T-helper 22 cell (primary cell): ENCODE measurements around the gene HIP1.
"Not testable (repeated sequence)": the region's sequence is repeated elsewhere in the genome, so short reads cannot be mapped to it uniquely, and the experiment has no call there.

ENCODE experiments used
- DNase-seq: peaks from one replicate; pipeline ENCODE4 v3.0.0-alpha.2; 2020; ENCODE audit warnings: low read depth

HIP1 gene

DNA sequence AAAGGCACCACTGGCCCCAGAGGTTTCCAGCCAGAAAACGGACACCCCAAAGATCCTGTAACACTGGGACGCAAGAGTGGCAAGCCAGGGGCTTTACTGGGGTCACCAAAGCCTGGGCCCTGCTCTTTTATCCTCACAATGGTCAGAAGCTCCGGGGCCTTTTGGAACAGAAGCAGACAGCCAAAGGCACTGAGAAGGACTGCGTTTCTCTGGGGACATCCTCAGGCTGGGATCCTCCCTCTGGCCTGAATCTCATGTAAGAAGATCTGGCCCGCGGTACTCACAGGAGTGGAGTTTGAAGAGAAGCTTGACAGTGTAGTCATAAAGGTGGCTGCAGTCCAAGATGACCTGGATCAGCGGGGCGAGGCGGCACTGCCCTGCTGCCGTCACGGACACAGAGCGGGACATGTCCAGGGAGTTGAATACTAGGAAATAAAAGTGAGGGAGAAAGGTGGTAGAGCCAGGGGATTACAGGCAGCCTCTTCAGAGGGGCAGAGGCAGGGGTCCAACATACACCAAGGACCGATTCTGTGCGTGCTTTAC, 165.2 kb downstream of the HIP1 start:
- no peak for DNase-seq

GRCh38 chr7:75572814-75573213, 165.9 kb downstream of the HIP1 start:
- no peak for DNase-seq

- DNase-seq: no peak
Measured at GRCh38 chr7:75572396-75572795, 166.3 kb downstream of the HIP1 start.

GRCh38 chr7:75571209-75571608, 167.5 kb downstream of the HIP1 start:
- no peak for DNase-seq

DNA sequence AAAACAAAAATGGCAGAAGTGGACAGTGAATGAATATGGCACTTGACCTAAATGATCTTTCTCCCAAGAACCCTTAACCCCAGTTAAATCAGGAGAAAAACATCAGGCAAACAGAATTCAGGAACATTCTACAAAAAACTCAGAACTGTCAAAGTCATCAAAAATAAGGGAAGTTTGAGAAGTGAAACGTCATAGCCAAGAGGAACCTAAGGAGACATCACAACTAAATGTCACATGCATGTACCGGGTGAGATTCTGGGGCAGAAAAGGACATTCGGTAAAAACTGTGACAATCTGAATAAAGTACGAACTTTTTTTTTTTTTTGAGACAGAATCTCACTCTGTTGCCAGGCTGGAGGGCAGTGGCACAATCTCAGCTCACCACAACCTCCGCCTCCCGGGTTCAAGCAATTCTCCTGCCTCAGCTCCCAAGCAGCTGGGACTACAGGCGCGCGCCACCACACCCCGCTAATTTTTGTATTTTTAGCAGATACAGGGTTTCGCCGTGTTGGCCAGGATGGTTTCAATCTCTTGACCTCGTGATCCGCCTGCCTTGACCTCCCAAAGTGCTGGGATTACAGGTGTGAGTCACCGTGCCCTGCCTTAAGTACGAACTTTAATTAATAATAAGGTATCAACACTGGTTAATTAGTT, 169.0 kb downstream of the HIP1 start:
- not testable (repeated sequence) for DNase-seq

DNA sequence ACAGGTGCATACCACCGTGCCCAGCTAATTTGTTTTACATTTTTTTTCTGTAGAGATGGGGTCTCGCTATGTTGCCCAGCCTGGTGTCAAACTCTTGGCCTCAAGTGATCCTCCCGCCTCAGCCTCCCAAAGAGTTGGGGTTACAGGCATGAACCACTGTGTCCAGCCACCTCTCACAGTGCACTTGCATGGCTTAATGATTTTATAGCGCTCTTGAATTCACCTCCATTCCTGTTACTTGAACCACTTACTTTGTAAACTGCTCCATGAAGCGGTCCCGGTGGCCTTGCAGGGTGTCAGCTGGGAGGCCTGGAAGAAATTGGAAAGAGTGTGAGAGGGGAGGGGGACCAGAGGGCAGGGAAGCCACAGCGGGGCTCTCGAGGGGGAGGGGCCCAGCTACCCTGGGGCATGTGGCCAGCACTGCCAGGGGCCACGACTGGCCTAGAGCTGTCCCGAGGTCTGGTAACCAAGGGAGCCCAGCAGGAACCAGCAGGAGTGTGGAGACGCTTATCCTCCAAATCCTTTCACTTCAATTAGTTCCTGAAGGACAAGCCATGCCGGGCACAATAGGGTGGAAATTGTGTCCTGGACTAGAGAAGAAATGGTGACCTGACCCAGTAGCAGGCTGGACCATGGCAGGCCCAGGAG, 170.7 kb downstream of the HIP1 start:
- no peak for DNase-seq

DNA sequence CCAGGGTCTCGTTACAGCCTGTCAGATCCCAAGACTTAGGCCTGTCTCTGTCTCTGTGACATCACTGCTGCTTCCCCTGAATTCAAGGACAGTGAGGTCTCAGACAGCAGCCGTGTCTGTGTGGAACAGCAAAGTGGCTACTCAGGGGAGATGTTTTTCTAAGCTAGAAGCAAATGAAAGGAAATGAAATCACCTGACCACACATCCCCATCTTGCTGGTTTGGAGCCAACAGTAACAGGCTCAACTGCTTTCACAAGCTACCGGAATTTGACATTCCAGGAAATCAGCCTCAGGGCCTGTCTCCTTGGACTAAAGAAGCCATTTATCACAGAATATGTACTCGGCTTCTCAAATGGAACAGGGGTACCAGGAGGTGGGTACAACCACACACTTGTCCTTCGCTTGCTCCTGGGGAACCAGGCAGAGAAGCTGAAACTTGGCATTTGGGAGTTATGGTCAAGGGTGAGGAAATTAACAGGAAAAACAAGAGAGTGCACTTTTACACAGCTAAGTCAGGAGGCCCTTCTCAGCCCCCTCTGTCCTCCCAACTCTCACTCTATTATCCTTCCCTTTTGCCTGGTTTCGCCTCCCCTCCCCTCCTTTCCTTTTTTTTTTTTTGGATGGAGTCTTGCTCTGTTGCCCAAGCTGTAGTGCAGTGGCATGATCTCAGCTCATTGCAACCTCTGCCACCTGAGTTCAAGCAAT, 173.5 kb downstream of the HIP1 start:
- no peak for DNase-seq

GRCh38 chr7:75563171-75563570, 175.6 kb downstream of the HIP1 start:
- no peak for DNase-seq

GRCh38 chr7:75559976-75560365, 178.8 kb downstream of the HIP1 start:
- DNase-seq: no peak

DNA sequence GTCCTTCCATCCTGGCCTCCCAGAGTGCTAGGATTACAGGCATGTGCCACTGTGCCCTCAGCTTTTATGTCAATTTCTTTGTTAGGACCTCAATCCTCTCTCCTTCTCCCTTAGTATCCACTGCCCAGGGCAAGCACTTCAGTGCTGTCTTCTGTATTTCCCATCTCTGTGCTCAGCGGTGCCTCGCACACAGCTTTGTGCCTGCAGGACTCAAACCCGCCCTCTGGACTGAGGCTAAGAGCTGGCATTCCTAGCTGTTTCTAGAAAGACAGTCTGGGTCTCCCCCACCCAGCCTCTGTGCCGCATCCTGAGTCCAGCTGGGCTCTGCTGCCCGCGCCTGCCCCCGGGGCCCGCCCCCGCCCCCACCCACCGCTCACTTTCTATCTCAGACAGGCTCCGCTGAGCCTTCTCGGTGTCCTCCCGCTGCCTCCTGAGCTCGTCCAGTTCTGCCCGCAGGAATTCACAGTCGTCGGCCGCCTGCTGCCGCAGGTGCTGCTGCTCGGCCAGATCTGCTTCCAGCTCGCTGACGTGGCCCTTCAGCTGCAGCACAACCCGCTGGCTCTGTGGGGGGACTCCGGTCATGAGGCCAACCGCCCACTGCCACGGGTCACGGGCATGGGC, 179.3 kb downstream of the HIP1 start:
- no peak for DNase-seq

- not testable (repeated sequence) for DNase-seq
Measured at GRCh38 chr7:75556835-75557234, 181.9 kb downstream of the HIP1 start.

GRCh38 chr7:75555736-75556135, 183.0 kb downstream of the HIP1 start:
- DNase-seq: no peak

DNA sequence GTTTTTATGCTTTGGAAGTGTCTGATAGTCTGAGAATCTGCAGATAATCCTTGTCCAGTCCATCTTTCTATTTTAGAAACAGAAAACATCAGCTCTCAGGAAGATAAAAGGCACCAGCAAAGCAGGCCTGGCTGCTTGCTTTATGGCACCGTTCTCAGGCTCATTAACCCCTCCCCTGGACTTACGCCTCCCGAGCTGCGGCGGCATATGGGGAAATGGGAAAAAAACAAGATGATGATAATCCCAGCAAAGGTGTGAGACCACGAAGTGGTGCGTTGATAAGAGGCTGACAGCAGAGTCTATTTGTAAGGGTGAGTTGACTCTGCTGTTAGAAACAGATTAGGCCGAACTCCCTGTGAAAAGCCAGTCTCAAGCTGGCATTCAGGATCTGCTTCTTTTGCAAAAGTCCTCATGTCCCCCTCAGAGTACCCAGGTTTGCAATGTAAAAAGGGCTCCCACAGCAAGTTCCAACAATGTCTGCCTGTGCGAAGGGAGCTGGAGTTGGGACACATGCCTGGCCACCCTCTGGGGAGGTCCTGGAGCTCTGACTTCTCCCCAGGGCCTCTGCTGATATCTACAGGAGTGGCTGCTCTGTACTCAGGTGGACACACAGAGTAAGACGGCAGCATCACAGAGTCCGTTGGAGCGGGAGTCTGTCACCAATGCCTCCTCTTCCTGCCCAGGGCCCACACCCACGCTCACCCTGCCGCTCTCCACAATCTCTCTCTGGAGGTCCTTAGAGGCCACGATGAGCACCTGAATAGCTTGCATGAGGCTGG, 192.3 kb downstream of the HIP1 start:
- no peak for DNase-seq

GRCh38 chr7:75537731-75538130, 201.0 kb downstream of the HIP1 start:
- no peak for DNase-seq

- DNase-seq: no peak
Measured at GRCh38 chr7:75536940-75537538, 201.7 kb downstream of the HIP1 start.

GRCh38 chr7:75536491-75536890, 202.2 kb downstream of the HIP1 start:
- DNase-seq: no peak

- no peak for DNase-seq
Measured at GRCh38 chr7:75534727-75535307, 203.9 kb downstream of the HIP1 start.

DNA sequence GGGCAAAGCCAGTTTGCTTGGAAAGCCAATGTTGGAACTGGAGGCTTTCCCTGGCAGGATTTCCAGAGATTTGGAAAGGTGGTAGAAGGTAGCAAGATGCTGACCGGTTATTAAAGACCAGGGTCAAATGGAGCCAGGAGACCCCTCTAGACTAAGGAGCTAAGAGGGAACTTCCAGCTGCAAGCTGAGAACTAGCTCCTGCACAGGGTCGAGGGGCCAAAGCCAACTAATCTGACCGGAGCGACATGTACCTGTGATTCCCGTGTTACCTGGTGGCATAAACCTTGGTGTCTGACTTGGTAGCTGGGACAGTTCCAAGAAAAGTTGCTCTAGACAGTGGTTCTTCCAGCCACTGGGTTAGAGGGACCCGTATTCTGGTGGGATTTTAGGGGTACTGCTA, 204.8 kb downstream of the HIP1 start:
- DNase-seq: no peak

DNA sequence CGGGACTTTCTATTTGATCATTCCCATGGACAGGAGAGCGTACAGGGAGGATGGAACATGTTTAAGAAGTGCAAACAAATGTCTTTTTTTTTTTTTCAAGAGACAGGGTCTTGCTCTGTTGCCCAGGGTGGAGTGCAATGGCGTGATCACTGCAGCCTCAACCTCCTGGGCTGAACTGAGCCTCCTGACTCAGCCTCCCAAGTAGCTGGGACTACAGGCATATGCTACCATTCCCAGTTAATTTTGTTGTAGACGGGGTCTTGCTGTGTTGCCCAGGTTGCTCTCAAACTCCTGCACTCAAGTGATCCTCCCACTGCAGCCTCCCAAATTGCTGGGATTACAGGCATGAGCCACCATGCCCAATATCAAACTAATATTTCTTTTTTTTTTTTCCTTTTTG, 206.1 kb downstream of the HIP1 start:
- no peak for DNase-seq

DNA sequence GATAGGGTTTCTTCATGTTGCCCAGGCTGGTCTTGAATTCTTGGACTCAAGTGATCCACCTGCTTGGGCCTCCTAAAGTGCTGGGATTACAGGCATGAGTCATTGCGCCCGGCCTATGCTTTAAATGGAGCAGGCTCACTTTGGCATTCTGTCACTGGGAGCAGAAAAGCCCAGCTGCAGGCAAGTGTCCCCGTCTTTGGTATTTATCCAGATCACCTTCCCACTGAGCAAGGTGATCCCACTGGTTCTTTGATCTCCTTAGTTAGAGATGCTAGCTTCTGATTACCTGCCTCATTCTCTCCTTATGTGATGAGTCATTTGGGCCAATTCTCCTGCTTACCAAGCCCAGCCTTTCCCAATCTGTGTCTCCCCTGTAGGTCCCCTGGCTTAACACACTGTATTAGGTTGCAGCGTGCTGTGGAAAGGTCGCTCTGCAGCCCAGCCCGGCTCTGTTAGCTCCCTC, 207.4 kb downstream of the HIP1 start:
- no peak for DNase-seq

GRCh38 chr7:75527224-75527722, 211.5 kb downstream of the HIP1 start:
- DNase-seq: not testable (repeated sequence)
